Activated gamma-delta T cell treated with Interleukin-2 at 50 U/mL for 16 hours (primary cell): Measurements from ENCODE around the gene APOBEC3A.

ENCODE experiments used
- DNase-seq: peaks from one replicate; pipeline ENCODE4 v3.0.0-alpha.2; 2020

The APOBEC3A gene

GRCh38 chr22:38957046-38957770, at the start of gene APOBEC3A:
TSS of gene APOBEC3A (plus strand) at chr22:38957609. CDS start at chr22:38957692, 83 bp downstream.
- no peak for DNase-seq

GRCh38 chr22:38907767-38908166, 49.6 kb upstream of the APOBEC3A start:
- DNase-seq = no peak

GRCh38 chr22:38911434-38911833, 46.0 kb upstream of the APOBEC3A start:
- DNase-seq = no peak

GRCh38 chr22:38919631-38920190, 37.7 kb upstream of the APOBEC3A start:
- DNase-seq = no peak

DNA sequence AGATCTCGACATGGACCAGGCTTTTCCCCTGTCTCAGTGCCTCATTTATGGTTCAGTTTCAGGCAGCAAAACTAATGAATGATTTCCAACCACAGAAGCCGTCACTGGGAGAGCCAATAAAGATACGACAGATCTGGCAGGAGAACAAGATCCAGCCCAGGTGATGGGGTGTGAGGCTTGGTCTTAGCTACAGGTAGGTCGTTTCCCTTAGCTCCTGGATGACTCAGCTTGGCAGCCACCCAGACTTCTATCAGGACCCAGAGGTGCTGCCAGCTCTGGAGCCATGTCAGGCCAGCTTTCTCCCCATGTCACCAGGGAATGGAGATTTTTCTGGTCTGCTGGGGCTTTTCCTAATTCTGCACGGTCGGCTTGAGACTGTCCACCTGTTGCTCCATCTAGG, 36.3 kb upstream of the APOBEC3A start:
- no peak for DNase-seq

- no peak for DNase-seq
These were observed 35.6 kb upstream of the APOBEC3A start for GRCh38 chr22:38921806-38922205.

DNA sequence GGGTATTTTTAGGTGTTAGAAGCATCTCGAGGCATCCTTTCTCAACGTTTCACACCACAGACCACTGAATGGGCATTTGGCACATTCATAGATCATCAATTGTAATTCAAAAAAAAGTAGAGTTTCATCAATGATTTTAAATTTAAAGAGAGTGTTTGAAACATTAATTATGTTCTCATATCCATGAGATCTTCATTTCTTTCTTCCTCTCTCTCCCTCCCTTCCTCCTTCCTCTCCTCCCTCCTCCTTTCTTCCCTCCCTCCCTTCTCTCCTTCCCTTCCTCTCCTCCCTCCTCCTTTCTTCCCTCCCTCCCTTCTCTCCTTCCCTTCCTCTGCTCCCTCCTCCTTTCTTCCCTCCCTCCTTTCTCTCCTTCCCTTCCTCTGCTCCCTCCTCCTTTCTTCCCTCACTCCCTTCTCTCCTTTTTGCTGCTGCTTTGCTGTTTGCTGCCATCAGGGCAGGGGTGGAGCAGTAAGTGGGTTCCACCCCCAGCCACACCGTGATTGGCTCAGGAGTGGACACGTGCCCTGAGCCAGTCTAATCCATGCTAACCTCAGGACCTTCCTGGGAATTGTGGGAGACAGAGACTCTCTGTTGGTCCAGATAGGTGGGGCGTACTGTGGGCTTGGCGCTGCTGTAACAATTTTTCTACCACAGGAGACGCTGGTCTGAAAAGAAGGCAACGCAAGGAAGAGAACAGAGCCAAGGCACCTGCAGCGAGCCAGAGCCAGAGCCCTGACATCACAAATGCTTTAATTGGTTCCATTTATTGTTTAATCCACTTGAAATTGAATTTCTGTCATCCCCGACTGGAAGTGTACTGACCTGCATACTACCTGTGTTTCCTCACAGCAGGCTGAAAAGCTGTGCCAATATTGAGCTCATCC, 33.7 kb upstream of the APOBEC3A start:
- no peak for DNase-seq

- DNase-seq = no peak
These were observed 33.0 kb upstream of the APOBEC3A start for GRCh38 chr22:38924347-38924952.

- no peak for DNase-seq
These were observed 31.8 kb upstream of the APOBEC3A start for GRCh38 chr22:38925571-38926041.

DNA sequence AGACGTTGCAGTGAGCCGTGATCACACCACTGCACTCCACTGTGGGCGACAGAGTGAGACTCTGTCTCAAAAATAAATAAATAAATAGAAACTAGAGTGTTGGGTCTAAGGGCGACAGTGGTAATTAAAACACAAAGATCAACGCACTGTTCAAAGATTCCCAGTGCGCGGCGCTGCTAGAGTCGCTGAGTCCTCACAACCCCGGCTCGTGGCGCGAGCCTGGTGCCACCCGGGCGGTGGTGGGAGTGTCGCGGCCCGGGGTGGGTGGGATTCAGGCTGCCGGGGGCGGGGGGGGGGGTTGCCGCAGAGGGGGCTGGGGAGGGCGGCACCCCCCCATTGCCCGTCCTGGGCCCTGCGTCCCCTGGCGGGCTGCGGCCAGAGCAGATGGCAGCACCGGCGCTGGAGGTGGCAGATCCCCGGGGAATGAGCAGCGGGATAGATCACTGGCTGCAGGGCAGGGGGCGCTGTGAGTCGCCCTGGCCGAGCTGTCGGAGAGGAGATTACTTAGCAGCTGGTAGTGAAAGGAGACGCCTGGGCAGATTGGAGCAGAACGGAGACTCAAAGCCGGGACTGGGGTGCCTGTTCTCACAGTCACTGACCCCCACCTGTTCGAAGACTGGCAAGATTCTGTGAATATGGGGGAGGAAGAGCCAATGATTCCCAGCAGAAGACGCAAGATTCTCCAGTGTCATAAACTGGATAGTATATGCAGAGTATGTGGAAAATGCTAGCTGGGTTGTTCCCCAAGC, 30.2 kb upstream of the APOBEC3A start:
- peak; percentile 47 for DNase-seq

DNA sequence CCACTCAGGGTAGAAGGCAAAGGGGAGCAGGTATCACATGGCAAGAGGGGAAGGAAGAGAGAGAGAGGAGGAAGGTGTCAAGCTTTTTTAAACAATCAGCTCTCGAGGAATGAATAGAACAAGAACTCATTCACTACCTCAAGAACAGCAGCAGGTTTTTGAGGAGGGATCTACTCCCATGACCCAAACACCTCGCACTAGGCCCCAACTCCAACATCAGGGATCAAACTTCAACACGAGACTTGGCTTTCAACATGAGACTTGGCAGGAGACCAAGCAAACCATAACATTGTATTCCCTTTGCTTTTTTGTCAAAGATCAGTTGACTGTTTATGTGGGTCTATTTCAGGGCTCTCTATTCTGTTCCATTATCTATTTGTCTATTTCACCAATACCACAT, 26.9 kb upstream of the APOBEC3A start:
- DNase-seq = no peak

GRCh38 chr22:38935023-38935422, 22.4 kb upstream of the APOBEC3A start:
- no peak for DNase-seq

GRCh38 chr22:38935616-38936015, 21.8 kb upstream of the APOBEC3A start:
- no peak for DNase-seq

GRCh38 chr22:38936562-38936961, 20.8 kb upstream of the APOBEC3A start:
- DNase-seq = no peak

DNA sequence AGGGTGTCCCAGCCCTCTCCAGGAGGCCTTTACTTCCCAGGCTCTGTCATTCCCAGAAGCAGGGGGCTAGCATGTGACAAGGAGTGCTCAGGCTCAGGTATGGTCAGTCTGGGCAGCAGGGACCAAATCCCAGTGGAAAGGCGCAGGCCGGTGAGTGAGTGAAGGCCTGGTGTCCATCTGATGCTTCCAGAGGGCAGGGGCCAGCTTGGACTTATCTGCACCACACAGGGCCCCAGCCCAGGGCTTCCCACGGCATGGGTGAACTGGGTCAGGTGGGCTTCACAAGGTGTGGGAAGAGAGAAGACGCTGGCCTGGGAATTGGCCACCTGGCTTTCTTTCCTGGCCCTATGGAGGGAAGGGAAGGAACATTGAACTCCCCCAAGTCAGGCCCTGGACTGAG, 20.4 kb upstream of the APOBEC3A start:
- DNase-seq = no peak

DNA sequence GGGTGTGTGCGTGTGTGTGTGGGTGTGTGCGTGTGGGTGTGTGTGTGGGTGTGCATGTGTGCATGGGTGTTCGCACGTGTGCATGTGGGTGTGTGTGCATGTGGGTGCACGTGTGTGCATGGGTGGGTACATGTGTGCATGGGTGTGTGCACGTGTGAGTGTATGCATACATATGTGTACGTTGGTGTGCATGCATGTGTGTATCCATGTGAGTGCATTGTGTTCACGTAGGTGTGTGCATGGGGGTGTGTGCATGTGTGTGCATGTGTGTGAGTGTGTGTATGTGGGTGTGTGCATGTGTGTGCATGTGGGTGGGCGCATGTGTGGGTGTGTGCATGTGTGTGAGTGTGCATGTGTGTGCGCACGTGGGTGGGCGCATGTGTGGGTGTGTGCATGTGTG, 19.9 kb upstream of the APOBEC3A start:
- no peak for DNase-seq

- DNase-seq = no peak
These were observed 19.2 kb upstream of the APOBEC3A start for GRCh38 chr22:38938221-38938620.

DNA sequence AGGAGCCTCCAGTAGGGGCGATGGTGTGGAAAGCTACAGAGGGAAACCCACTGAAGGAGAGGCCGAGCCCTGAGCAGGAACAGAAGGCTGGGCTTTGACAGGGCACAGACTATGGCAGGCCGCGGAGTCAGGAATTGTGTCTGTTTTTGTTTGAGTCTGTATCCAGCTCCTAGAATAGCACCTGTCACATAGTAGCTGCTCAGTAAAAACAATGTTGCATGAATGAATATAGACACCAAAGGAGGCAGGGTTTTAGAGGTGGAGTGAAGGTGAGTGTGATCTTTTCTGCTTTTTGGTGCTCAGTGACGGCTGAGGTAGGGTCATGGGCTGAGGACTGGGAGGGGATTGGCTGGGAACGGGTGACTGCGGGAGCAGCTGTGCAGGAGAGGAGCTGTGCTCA, 18.5 kb upstream of the APOBEC3A start:
- DNase-seq = no peak

GRCh38 chr22:38940811-38941384, 16.5 kb upstream of the APOBEC3A start:
- no peak for DNase-seq

- DNase-seq = no peak
These were observed 15.9 kb upstream of the APOBEC3A start for GRCh38 chr22:38941488-38941987.

DNA sequence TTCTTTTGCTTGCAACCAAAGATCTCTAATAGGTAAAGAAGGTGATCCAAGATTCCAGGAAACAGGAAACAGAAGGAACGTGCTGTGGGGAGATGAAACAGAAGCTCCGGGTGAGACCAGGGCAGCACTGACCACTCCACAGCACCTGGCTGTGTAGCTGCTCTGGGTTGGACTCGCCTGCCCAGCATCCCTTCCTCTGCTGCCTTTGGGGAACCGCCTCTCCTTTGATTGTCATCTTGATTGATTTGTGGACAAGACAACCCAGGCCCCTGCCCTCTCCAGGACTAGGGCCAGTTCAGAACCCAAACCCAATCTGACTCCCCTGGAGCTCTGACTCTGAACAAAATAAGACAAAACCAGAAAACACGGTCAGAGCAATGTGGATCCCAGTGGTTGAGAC, 14.7 kb upstream of the APOBEC3A start:
- no peak for DNase-seq

- DNase-seq = no peak
These were observed 14.2 kb upstream of the APOBEC3A start for GRCh38 chr22:38943201-38943600.
